ENCODE measurements around the gene ZNF319. TPM values are rescaled to one million over a fixed set of nuclear protein-coding genes. Genes with fewer than 3 reads are reported as not detected.

The ZNF319 gene
- total RNA-seq, 2 experiments from 2014 or later = 4.2 to 5.4 TPM

GRCh38 chr16:57959121-57959520 is 41.4 kb downstream of the ZNF319 start:
- H3K27ac Mint-ChIP-seq = no peak overlapping the region
- H3K36me3 Mint-ChIP-seq (ENCODE audit: low read depth) = no peaks in the 10 kb centered on the region
- no peaks in the 10 kb centered on the region for H3K9me3 Mint-ChIP-seq
- no peaks in the 10 kb centered on the region for H3K27me3 Mint-ChIP-seq (ENCODE audit: low read depth)
- intact Hi-C loops (cut with micrococcal nuclease) = no loop called here
- DNase-seq = no peak
- CTCF ChIA-PET = no interaction called here
- no peaks in the 10 kb centered on the region for H3K4me1 Mint-ChIP-seq (ENCODE audit: low read depth)
- H3K4me3 Mint-ChIP-seq = no peak overlapping the region

- no peak for DNase-seq
- intact Hi-C loops (cut with micrococcal nuclease) = no loop called here
- H3K4me3 Mint-ChIP-seq = no peak overlapping the region
- no peaks in the 10 kb centered on the region for H3K4me1 Mint-ChIP-seq (ENCODE audit: low read depth)
- H3K9me3 Mint-ChIP-seq = no peaks in the 10 kb centered on the region
- no peak overlapping the region for H3K27ac Mint-ChIP-seq
- CTCF ChIA-PET = no interaction called here
- no peaks in the 10 kb centered on the region for H3K36me3 Mint-ChIP-seq (ENCODE audit: low read depth)
- H3K27me3 Mint-ChIP-seq (ENCODE audit: low read depth) = no peaks in the 10 kb centered on the region
These were observed 41.9 kb downstream of the ZNF319 start for GRCh38 chr16:57958544-57958943.

- DNase-seq = no peak
- no peaks in the 10 kb centered on the region for H3K9me3 Mint-ChIP-seq
- no peak overlapping the region for H3K27ac Mint-ChIP-seq
- no peaks in the 10 kb centered on the region for H3K4me1 Mint-ChIP-seq (ENCODE audit: low read depth)
- CTCF ChIA-PET = no interaction called here
- no peaks in the 10 kb centered on the region for H3K36me3 Mint-ChIP-seq (ENCODE audit: low read depth)
- intact Hi-C loops (cut with micrococcal nuclease) = no loop called here
- H3K4me3 Mint-ChIP-seq = no peak overlapping the region
- H3K27me3 Mint-ChIP-seq (ENCODE audit: low read depth) = no peaks in the 10 kb centered on the region
These were observed 42.6 kb downstream of the ZNF319 start for GRCh38 chr16:57957673-57958392.

- H3K27ac Mint-ChIP-seq = no peak overlapping the region
- H3K9me3 Mint-ChIP-seq = no peaks in the 10 kb centered on the region
- CTCF ChIA-PET = no interaction called here
- H3K36me3 Mint-ChIP-seq (ENCODE audit: low read depth) = no peaks in the 10 kb centered on the region
- intact Hi-C loops (cut with micrococcal nuclease) = no loop called here
- no peak for DNase-seq
- H3K4me1 Mint-ChIP-seq (ENCODE audit: low read depth) = no peaks in the 10 kb centered on the region
- H3K27me3 Mint-ChIP-seq (ENCODE audit: low read depth) = no peaks in the 10 kb centered on the region
- H3K4me3 Mint-ChIP-seq = no peak overlapping the region
These were observed 43.4 kb downstream of the ZNF319 start for GRCh38 chr16:57956924-57957672.

GRCh38 chr16:57956270-57956808 is 44.1 kb downstream of the ZNF319 start:
- Mint-ChIP-seq H3K9me3 (no peaks in the 10 kb centered on the region), H3K36me3 (ENCODE audit: low read depth) (no peaks in the 10 kb centered on the region), H3K27ac (no peak overlapping the region), H3K4me3 (no peak overlapping the region), H3K27me3 (ENCODE audit: low read depth) (no peaks in the 10 kb centered on the region), H3K4me1 (ENCODE audit: low read depth) (no peaks in the 10 kb centered on the region)
- CTCF ChIA-PET = no interaction called here
- no peak for DNase-seq
- intact Hi-C loops (cut with micrococcal nuclease) = no loop called here

GRCh38 chr16:57955572-57956188 is 44.8 kb downstream of the ZNF319 start:
- Mint-ChIP-seq H3K4me1 (ENCODE audit: low read depth) (no peaks in the 10 kb centered on the region), H3K36me3 (ENCODE audit: low read depth) (no peaks in the 10 kb centered on the region), H3K27ac (no peak overlapping the region), H3K27me3 (ENCODE audit: low read depth) (no peaks in the 10 kb centered on the region), H3K4me3 (no peak overlapping the region), H3K9me3 (no peaks in the 10 kb centered on the region)
- no peak for DNase-seq
- intact Hi-C loops (cut with micrococcal nuclease) = no loop called here
- CTCF ChIA-PET = interaction anchor here (1.1 kb wide), 1 partner anchor 57 kb away, joined by 3 read pairs; no protein-coding TSS in a partner anchor

- no peak overlapping the region for H3K27ac Mint-ChIP-seq
- intact Hi-C loops (cut with micrococcal nuclease) = no loop called here
- no peaks in the 10 kb centered on the region for H3K36me3 Mint-ChIP-seq (ENCODE audit: low read depth)
- no peak for DNase-seq
- CTCF ChIA-PET = no interaction called here
- no peak overlapping the region for H3K4me3 Mint-ChIP-seq
- H3K4me1 Mint-ChIP-seq (ENCODE audit: low read depth) = no peaks in the 10 kb centered on the region
- no peaks in the 10 kb centered on the region for H3K9me3 Mint-ChIP-seq
- H3K27me3 Mint-ChIP-seq (ENCODE audit: low read depth) = no peaks in the 10 kb centered on the region
These were observed 46.6 kb downstream of the ZNF319 start for GRCh38 chr16:57953857-57954256.

- Mint-ChIP-seq H3K27ac (no peak overlapping the region), H3K4me1 (ENCODE audit: low read depth) (no peaks in the 10 kb centered on the region), H3K36me3 (ENCODE audit: low read depth) (no peaks in the 10 kb centered on the region), H3K27me3 (ENCODE audit: low read depth) (no peaks in the 10 kb centered on the region), H3K9me3 (no peaks in the 10 kb centered on the region), H3K4me3 (no peak overlapping the region)
- intact Hi-C loops (cut with micrococcal nuclease) = no loop called here
- CTCF ChIA-PET = no interaction called here
- DNase-seq = no peak
These were observed 47.6 kb downstream of the ZNF319 start for GRCh38 chr16:57952909-57953308.

- Mint-ChIP-seq H3K4me3 (no peak overlapping the region), H3K4me1 (ENCODE audit: low read depth) (no peaks in the 10 kb centered on the region), H3K9me3 (no peaks in the 10 kb centered on the region), H3K27ac (no peak overlapping the region), H3K27me3 (ENCODE audit: low read depth) (no peaks in the 10 kb centered on the region), H3K36me3 (ENCODE audit: low read depth) (no peaks in the 10 kb centered on the region)
- CTCF ChIA-PET = interaction anchor here (0.6 kb wide), 1 partner anchor 53 kb away, joined by 3 read pairs; no protein-coding TSS in a partner anchor
- DNase-seq = no peak
- intact Hi-C loops (cut with micrococcal nuclease) = no loop called here
These were observed 49.1 kb downstream of the ZNF319 start for GRCh38 chr16:57951204-57951960.

- no peak for DNase-seq
- Mint-ChIP-seq H3K36me3 (ENCODE audit: low read depth) (no peaks in the 10 kb centered on the region), H3K4me1 (ENCODE audit: low read depth) (no peaks in the 10 kb centered on the region), H3K4me3 (no peak overlapping the region), H3K9me3 (no peaks in the 10 kb centered on the region), H3K27me3 (ENCODE audit: low read depth) (no peaks in the 10 kb centered on the region), H3K27ac (no peak overlapping the region)
- intact Hi-C loops (cut with micrococcal nuclease) = no loop called here
- CTCF ChIA-PET = interaction anchor here (0.6 kb wide), 1 partner anchor 359 kb away, joined by 5 read pairs; no protein-coding TSS in a partner anchor
These were observed 50.1 kb downstream of the ZNF319 start for GRCh38 chr16:57950382-57950781.

- no peak overlapping the region for H3K27ac Mint-ChIP-seq
- no peak for DNase-seq
- H3K27me3 Mint-ChIP-seq (ENCODE audit: low read depth) = no peaks in the 10 kb centered on the region
These were observed 50.8 kb downstream of the ZNF319 start for GRCh38 chr16:57949595-57950238.

More at GRCh38 chr16:57949595-57950238, 50.8 kb downstream of the ZNF319 start:
- Mint-ChIP-seq H3K36me3 (ENCODE audit: low read depth) (no peaks in the 10 kb centered on the region), H3K4me1 (ENCODE audit: low read depth) (no peaks in the 10 kb centered on the region), H3K9me3 (no peaks in the 10 kb centered on the region), H3K4me3 (no peak overlapping the region)
- intact Hi-C loops (cut with micrococcal nuclease) = no loop called here
- CTCF ChIA-PET = interaction anchor here (0.6 kb wide), 1 partner anchor 50 kb away, joined by 3 read pairs; no protein-coding TSS in a partner anchor
